Duodenal mucosa (tissue), 2 donors: ENCODE results near the gene SLC12A9.

Experiments used
- H3K27ac ChIP-seq: one replicate; pipeline ENCODE4 v1.7.0; 2013; ENCODE audit warnings: low read depth, low read length
- H3K27me3 ChIP-seq, 2 donors: one replicate each; pipeline ENCODE4 v1.7.0; 2013; ENCODE audit warnings: low read length in 2 of 2, control low read depth in 1 of 2; ENCODE audit not compliant: insufficient read depth in 2 of 2, control insufficient read depth in 1 of 2
- H3K36me3 ChIP-seq, 2 donors: one replicate each; pipeline ENCODE4 v1.7.0; 2013; ENCODE audit warnings: low read length in 2 of 2, control low read depth in 1 of 2; ENCODE audit not compliant: insufficient read depth in 2 of 2, control insufficient read depth in 1 of 2
- H3K4me1 ChIP-seq, 2 donors: one replicate each; pipeline ENCODE4 v1.7.0; 2013; ENCODE audit warnings: low read length in 2 of 2, control low read depth in 1 of 2; ENCODE audit not compliant: insufficient read depth in 2 of 2, control insufficient read depth in 1 of 2
- H3K4me3 ChIP-seq, 2 donors: one replicate each; pipeline ENCODE4 v1.7.0; 2013; ENCODE audit warnings: low read length in 2 of 2, low read depth in 1 of 2
- H3K9ac ChIP-seq, 2 donors: one replicate each; pipeline ENCODE4 v1.7.0; 2013; ENCODE audit warnings: low read length in 2 of 2, low read depth in 1 of 2
- H3K9me3 ChIP-seq, 2 donors: one replicate each; pipeline ENCODE4 v1.7.0; 2013; ENCODE audit warnings: low read length in 2 of 2, control low read depth in 1 of 2; ENCODE audit not compliant: control insufficient read depth in 1 of 2

Gene SLC12A9

DNA sequence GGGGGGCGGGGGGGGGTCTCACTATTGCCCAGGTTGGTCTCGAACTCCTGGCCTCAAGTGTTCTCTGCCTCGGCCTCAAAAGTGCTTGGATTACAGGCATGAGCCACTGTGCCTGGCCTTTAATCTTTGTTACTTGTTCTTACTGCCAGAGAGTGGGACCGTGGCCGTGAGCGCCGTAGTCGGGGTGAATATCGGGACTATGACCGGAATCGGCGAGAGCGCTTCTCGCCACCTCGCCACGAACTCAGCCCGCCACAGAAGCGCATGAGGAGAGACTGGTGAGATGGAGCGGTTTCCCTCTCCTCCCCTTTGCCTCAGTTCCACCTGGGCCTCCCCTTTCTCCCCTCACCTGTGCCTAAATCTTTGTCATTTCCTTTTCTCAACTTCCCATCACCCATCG, 28.6 kb downstream of the SLC12A9 start:
- Histone ChIP-seq H3K4me1 (peaks cover 8 to 11% of the 10 kb centered on the region in 2 donors), H3K4me3 (no peak overlapping the region), H3K9ac (no peak overlapping the region), H3K36me3 (peaks cover 41 to 64% of the 10 kb centered on the region in 2 donors), H3K27ac (no peak overlapping the region), H3K27me3 (no peaks in the 10 kb centered on the region), H3K9me3 (no peaks in the 10 kb centered on the region)

GRCh38 chr7:100882201-100882600, 29.7 kb downstream of the SLC12A9 start:
- peaks cover 47 to 72% of the 10 kb centered on the region in 2 donors for H3K36me3 ChIP-seq
- no peaks in the 10 kb centered on the region for H3K9me3 ChIP-seq
- H3K27ac ChIP-seq, result no peak overlapping the region
- no peak overlapping the region for H3K9ac ChIP-seq
- H3K27me3 ChIP-seq, result no peaks in the 10 kb centered on the region
- H3K4me3 ChIP-seq, result no peak overlapping the region
- H3K4me1 ChIP-seq, result peaks cover 3 to 5% of the 10 kb centered on the region in 2 donors

- no peaks in the 10 kb centered on the region for H3K27me3 ChIP-seq
- no peaks in the 10 kb centered on the region for H3K9me3 ChIP-seq
- H3K4me3 ChIP-seq, result no peak overlapping the region
- H3K27ac ChIP-seq, result no peak overlapping the region
- peaks cover 11 to 13% of the 10 kb centered on the region in 2 donors for H3K4me1 ChIP-seq
- no peak overlapping the region for H3K9ac ChIP-seq
- H3K36me3 ChIP-seq, result peaks cover 48 to 78% of the 10 kb centered on the region in 2 donors
Observed at GRCh38 chr7:100882785-100883526, 30.4 kb downstream of the SLC12A9 start.

DNA sequence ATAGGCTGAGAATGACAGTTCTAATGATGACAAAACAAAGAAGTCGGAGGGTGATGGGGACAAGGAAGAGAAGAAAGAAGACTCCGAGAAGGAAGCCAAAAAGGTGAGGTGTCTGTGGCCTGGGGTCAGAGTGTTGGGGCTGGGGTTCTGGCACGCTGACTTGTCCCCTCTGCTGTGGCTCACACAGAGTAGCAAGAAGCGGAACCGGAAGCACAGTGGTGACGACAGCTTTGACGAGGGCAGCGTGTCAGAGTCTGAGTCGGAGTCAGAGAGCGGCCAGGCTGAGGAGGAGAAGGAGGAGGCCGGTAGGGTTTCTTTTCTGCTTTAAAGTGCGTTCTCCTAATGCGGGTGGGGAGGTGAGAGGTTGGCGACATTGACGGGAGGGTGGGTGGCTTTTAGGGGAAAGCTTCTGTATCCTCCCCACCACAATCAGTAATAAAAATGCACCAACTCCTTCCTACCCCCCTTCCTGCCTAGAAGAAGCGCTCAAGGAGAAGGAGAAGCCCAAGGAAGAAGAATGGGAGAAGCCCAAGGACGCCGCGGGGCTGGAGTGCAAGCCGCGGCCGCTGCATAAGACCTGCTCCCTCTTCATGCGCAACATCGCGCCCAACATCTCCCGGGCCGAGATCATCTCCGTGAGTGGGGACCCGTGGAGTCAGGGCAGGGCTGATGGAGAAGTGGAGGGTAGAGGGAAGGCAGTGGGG, 32.4 kb downstream of the SLC12A9 start:
- Histone ChIP-seq H3K4me1 (peaks cover 21 to 23% of the 10 kb centered on the region in 2 donors), H3K27me3 (no peaks in the 10 kb centered on the region), H3K9me3 (no peaks in the 10 kb centered on the region), H3K9ac (no peak overlapping the region), H3K36me3 (peaks cover 52 to 76% of the 10 kb centered on the region in 2 donors), H3K27ac (no peak overlapping the region), H3K4me3 (no peak overlapping the region)

DNA sequence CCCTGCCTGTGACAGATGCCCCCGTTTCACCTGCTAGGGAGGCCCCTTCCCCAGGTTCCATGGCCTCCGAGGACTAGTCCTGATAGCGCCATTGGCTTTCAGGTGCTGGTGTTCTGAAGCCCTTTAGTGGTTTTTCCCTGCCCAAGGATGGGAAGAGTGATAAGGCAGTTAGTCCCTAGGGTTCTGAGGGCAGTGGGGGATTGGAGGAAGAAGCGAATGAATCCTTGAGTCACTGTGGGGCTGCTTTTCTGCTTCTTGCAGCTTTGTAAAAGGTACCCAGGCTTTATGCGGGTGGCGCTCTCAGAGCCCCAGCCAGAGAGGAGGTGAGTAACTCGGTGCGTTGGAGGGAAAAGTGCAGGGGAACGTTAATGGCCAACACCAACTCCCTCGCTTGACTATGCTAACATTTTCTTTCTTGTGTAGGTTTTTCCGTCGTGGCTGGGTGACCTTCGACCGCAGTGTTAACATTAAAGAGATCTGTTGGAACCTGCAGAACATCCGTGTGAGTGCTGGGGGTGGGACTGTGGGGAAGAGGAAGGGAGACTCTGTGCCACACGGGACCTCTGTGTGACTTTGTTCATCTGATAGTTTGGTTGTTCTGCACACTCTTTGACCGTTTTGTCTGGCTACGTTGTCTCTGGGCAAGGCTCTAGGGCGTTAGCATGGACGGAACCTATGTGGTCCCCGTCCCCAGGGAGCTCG, 33.1 kb downstream of the SLC12A9 start:
- H3K36me3 ChIP-seq, result peaks cover 52 to 74% of the 10 kb centered on the region in 2 donors

DNA sequence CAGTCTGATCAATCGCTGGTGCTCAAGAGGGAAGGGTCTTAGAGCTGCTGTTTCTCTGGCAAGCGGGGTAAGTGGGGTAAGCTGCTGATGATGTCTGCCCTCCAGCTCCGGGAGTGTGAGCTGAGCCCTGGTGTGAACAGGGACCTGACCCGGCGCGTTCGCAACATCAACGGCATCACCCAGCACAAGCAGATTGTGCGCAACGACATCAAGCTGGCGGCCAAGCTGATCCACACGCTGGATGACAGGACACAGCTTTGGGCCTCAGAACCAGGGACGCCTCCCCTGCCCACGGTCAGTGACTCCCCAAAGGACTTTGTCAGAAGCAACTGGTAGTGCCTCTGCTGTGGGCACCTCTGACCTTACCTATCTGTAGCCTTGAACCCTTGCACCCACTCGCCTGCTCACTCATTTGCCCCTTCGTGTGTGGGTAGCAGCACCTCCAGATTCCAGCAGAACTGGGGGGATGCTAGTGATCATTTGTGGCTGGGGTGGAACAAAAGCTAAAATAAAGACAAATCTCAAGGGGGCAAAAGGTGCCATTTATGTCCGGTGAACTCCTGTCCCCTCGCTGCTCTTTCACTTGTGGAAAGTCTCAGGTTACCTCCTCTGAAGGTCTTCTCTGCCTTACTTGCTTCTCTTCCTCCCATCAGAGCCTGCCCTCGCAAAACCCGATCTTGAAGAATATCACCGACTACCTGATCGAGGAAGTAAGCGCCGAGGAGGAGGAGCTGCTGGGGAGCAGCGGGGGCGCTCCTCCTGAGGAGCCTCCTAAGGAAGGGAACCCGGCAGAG, 33.8 kb downstream of the SLC12A9 start:
- no peaks in the 10 kb centered on the region for H3K27me3 ChIP-seq
- H3K4me3 ChIP-seq, result no peak overlapping the region
- peaks cover 26 to 32% of the 10 kb centered on the region in 2 donors for H3K4me1 ChIP-seq
- no peak overlapping the region for H3K27ac ChIP-seq
- no peak overlapping the region for H3K9ac ChIP-seq
- no peaks in the 10 kb centered on the region for H3K9me3 ChIP-seq
- H3K36me3 ChIP-seq, result peaks cover 50 to 68% of the 10 kb centered on the region in 2 donors

More for the DNA sequence above, 33.1 kb downstream of the SLC12A9 start:
- Histone ChIP-seq H3K27me3 (no peaks in the 10 kb centered on the region), H3K4me1 (peaks cover 25% of the 10 kb centered on the region in 2 donors), H3K9me3 (no peaks in the 10 kb centered on the region), H3K27ac (no peak overlapping the region), H3K4me3 (no peak overlapping the region), H3K9ac (no peak overlapping the region)

DNA sequence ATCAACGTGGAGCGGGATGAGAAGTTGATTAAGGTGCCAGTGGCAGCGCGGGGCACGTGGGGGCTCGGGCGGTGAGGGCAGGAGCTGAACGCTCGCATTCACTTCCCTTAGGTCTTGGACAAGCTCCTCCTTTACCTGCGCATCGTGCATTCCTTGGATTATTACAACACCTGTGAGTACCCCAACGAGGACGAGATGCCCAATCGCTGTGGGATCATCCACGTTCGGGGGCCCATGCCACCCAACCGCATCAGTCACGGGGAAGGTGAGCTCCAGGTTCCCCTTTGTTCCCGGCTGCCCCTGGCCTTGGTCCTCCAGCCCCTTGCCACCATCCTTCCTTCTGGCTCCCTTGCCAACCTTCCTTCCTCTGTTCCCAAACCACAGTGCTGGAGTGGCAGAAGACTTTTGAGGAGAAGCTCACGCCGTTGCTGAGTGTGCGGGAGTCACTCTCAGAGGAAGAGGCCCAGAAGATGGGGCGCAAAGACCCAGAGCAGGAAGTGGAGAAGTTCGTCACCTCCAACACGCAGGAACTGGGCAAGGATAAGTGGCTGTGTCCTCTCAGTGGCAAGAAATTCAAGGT, 34.5 kb downstream of the SLC12A9 start:
- no peaks in the 10 kb centered on the region for H3K27me3 ChIP-seq
- peak overlapping the region; percentile 40 for H3K27ac ChIP-seq
- H3K9ac ChIP-seq, result peak overlapping the region in 1 of 2 donors; percentile 33
- H3K36me3 ChIP-seq, result peaks cover 44 to 61% of the 10 kb centered on the region in 2 donors
- H3K9me3 ChIP-seq, result no peaks in the 10 kb centered on the region
- peaks cover 26 to 32% of the 10 kb centered on the region in 2 donors for H3K4me1 ChIP-seq
- H3K4me3 ChIP-seq, result no peak overlapping the region

DNA sequence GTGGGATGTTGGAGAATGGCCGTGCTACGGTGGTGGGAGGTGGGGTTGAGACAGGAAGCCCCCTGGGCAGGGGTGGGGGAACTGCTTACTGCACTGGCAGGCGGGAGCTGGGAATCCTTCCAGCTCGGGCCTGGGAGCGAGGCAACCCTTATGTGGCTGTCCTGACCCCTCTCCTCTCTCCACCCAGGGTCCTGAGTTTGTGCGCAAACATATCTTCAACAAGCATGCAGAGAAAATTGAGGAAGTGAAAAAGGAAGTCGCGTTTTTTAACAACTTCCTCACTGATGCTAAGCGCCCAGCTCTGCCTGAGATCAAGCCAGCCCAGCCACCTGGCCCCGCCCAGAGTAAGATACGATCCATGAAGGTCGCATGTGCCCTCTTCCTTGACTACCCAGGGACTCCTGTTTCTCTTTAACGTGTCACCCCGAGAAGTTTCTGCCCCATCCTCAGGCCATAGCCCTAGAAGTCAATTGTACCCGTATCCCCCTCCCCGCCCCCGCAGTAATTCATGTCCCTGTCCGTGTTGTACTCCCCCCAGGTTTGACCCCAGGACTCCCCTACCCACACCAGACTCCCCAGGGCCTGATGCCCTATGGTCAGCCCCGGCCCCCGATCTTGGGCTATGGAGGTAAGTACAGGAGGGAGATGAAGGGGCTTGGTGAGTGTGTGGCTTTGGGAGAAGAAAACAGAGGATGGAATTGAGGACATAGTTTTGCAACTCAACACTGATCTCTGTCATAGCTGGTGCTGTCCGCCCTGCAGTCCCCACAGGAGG, 35.2 kb downstream of the SLC12A9 start:
- H3K36me3 ChIP-seq, result peaks cover 39 to 54% of the 10 kb centered on the region in 2 donors

More for the DNA sequence above, 35.2 kb downstream of the SLC12A9 start:
- Histone ChIP-seq H3K9ac (peak overlapping the region in 1 of 2 donors; percentile 91), H3K27me3 (no peaks in the 10 kb centered on the region), H3K4me3 (peak overlapping the region in 1 of 2 donors; percentile 70), H3K27ac (peak overlapping the region; percentile 40), H3K9me3 (no peaks in the 10 kb centered on the region), H3K4me1 (peaks cover 26 to 32% of the 10 kb centered on the region in 2 donors)
